HCT116 (cell line): ENCODE results near the gene TLE6. TPM values are rescaled to one million over a fixed set of nuclear protein-coding genes. Genes with fewer than 3 reads are reported as not detected.

Source experiments
- ATAC-seq: fragments of 200-7000 bp; cut with Tn5 transposase; 2 replicates; pipeline ENCODE4 v1.9.1; 2020; ENCODE audit warnings: mild to moderate bottlenecking, moderate library complexity
- BruUV-seq: library from RNA; stranded (reverse); fragments of 400-500 nt; replicated peaks from 2 replicates; lab custom pipeline; 2021; lab: Mats Ljungman, UMichigan
- CTCF ChIA-PET: fragments of 300-600 bp; sonication (Branson Sonifier 250); formaldehyde crosslinking; loops from one replicate; lab custom pipeline; 2021; ENCODE audit warnings: antibody characterized with exemption; lab: Charles Lee
- POLR2A ChIA-PET: fragments of 300-600, 350-600 bp; sonication (Branson Sonifier 250); formaldehyde crosslinking; loops from one replicate; lab custom pipeline; 2021; ENCODE audit warnings: antibody characterized with exemption; lab: Charles Lee
- RAD21 ChIA-PET, 2 experiments: fragments of 300-600 bp; sonication (Branson Sonifier 250); formaldehyde crosslinking; loops; one replicate each; lab custom pipeline; 2023; ENCODE audit warnings: low total read pairs in 2 of 2; ENCODE audit not compliant: uncharacterized antibody in 2 of 2, unreplicated experiment in 2 of 2, low non-redundant PET in 1 of 2; lab: Charles Lee
- DNase-seq: peaks from one replicate; pipeline ENCODE4 v3.0.0-alpha.2; 2010; ENCODE audit warnings: low read depth, low spot score
- H2AFZ ChIP-seq: fragments of 200-600 bp; shearing (Covaris generic), sonication (generic); 2 replicates; pipeline ENCODE4 v1.6.1; 2017; ENCODE audit warnings: low read depth, mixed run types, mixed read lengths, antibody characterized with exemption, low read length; ENCODE audit not compliant: poor library complexity, severe bottlenecking
- H3K27ac ChIP-seq: 2 replicates; pipeline ENCODE4 v1.5.1; 2012; ENCODE audit warnings: low read depth, low read length
- H3K27me3 ChIP-seq: fragments of 200-600 bp; sonication (generic); 2 replicates; pipeline ENCODE4 v1.6.1; 2016; ENCODE audit warnings: mixed run types, low read length, mixed read lengths; ENCODE audit not compliant: insufficient read depth
- H3K36me3 ChIP-seq, 2 experiments: fragments of 200-500 bp in 1 of 2; fragments of 200-600 bp in 1 of 2; sonication (Bioruptor generic) in 1 of 2; sonication (generic) in 1 of 2; 2 replicates each; pipeline versions ENCODE4 v1.5.1 to v1.6.1; 2014 to 2016; ENCODE audit warnings: low read length in 2 of 2, inconsistent platforms in 1 of 2, mixed read lengths in 1 of 2, mixed run types in 1 of 2; ENCODE audit not compliant: insufficient read depth in 2 of 2, control insufficient read depth in 1 of 2
- H3K4me1 ChIP-seq, 2 experiments: fragments of 200-600 bp in 1 of 2; sonication (generic) in 1 of 2; 2 replicates each; pipeline versions ENCODE4 v1.5.1 to v1.6.1; 2012 to 2017; ENCODE audit warnings: low read length in 2 of 2, inconsistent platforms in 1 of 2, mild to moderate bottlenecking in 1 of 2, mixed read lengths in 1 of 2, mixed run types in 1 of 2, moderate library complexity in 1 of 2; ENCODE audit not compliant: insufficient read depth in 2 of 2, control insufficient read depth in 1 of 2
- H3K4me2 ChIP-seq: fragments of 200-600 bp; sonication (generic); 2 replicates; pipeline ENCODE4 v1.6.1; 2017; ENCODE audit warnings: mixed run types, low read length, mixed read lengths
- H3K4me3 ChIP-seq, 2 experiments: fragments of 200-600 bp in 1 of 2; sonication (generic) in 1 of 2; replicated peaks in 1 of 2; 2 replicates each; pipeline ENCODE4 v1.5.1; 2011 to 2016; ENCODE audit warnings: low read length in 2 of 2, control low read depth in 1 of 2, low read depth in 1 of 2, mild to moderate bottlenecking in 1 of 2, mixed read lengths in 1 of 2, mixed run types in 1 of 2
- H3K79me2 ChIP-seq: fragments of 200-600 bp; sonication (generic); 2 replicates; pipeline ENCODE4 v1.6.1; 2017; ENCODE audit warnings: mild to moderate bottlenecking, mixed run types, low read length, moderate library complexity, mixed read lengths; ENCODE audit not compliant: insufficient read depth
- H3K9ac ChIP-seq: fragments of 200-600 bp; sonication (generic); 2 replicates; pipeline ENCODE4 v1.6.1; 2016; ENCODE audit warnings: low read length, mixed read lengths
- H3K9me2 ChIP-seq: fragments of 200-600 bp; sonication (generic), shearing (Covaris generic); 2 replicates; pipeline ENCODE4 v1.6.1; 2017; ENCODE audit warnings: mixed run types, mild to moderate bottlenecking, moderate library complexity; ENCODE audit not compliant: insufficient read depth
- H3K9me3 ChIP-seq, 2 experiments: fragments of 200-500 bp in 1 of 2; fragments of 200-600 bp in 1 of 2; sonication (Bioruptor generic) in 1 of 2; sonication (generic) in 1 of 2; 2 replicates each; pipeline ENCODE4 v1.6.1; 2014 to 2017; ENCODE audit warnings: low read length in 2 of 2, mixed read lengths in 2 of 2, inconsistent platforms in 1 of 2, low read depth in 1 of 2, mild to moderate bottlenecking in 1 of 2, mixed run types in 1 of 2, moderate library complexity in 1 of 2; ENCODE audit not compliant: control insufficient read depth in 1 of 2, insufficient read depth in 1 of 2
- H4K20me1 ChIP-seq: fragments of 200-600 bp; sonication (generic), shearing (Covaris generic); 2 replicates; pipeline ENCODE4 v1.6.1; 2017; ENCODE audit warnings: mixed run types, mild to moderate bottlenecking, moderate library complexity; ENCODE audit not compliant: insufficient read depth
- ATF3 ChIP-seq: IDR thresholded peaks from 2 replicates; pipeline ENCODE4 v1.6.1; 2012
- EGR1 ChIP-seq: IDR thresholded peaks from 2 replicates; pipeline ENCODE4 v1.6.1; 2012; ENCODE audit warnings: low read depth
- FOSL1 ChIP-seq: IDR thresholded peaks from 2 replicates; pipeline ENCODE4 v1.6.1; 2012; ENCODE audit warnings: low read depth
- MAX ChIP-seq: IDR thresholded peaks from 2 replicates; pipeline ENCODE4 v1.6.1; 2012
- REST ChIP-seq: IDR thresholded peaks from 2 replicates; pipeline ENCODE4 v1.6.1; 2012; ENCODE audit warnings: low read depth
- SIN3A ChIP-seq: IDR thresholded peaks from 2 replicates; pipeline ENCODE4 v1.6.1; 2012; ENCODE audit warnings: low read depth
- SP1 ChIP-seq: IDR thresholded peaks from 2 replicates; pipeline ENCODE4 v1.6.1; 2012; ENCODE audit warnings: low read depth
- TCF7L2 ChIP-seq: IDR thresholded peaks from 2 replicates; pipeline ENCODE4 v1.7.0; 2011; ENCODE audit warnings: borderline replicate concordance, inconsistent platforms; ENCODE audit not compliant: insufficient read depth, insufficient read length; ENCODE audit errors: extremely low read depth
- ZBTB33 ChIP-seq: IDR thresholded peaks from 2 replicates; pipeline ENCODE4 v1.6.1; 2011; ENCODE audit warnings: mild to moderate bottlenecking, low read length, moderate library complexity; ENCODE audit not compliant: insufficient replicate concordance; ENCODE audit errors: extremely low read depth
- ZFX ChIP-seq: fragments of 450-650 bp; IDR thresholded peaks from 2 replicates; pipeline ENCODE4 v1.6.1; 2017
- intact Hi-C: fragments of 100-400 bp; cut with micrococcal nuclease; formaldehyde crosslinking; loops from 2 replicates; pipeline ENCODE4 v1.10.0; 2022
- total RNA-seq: library from RNA; stranded (reverse); gene quantifications from one replicate; pipeline ENCODE4 v1.2.1, GENCODE V29; 2021; ENCODE audit not compliant: unreplicated experiment

The TLE6 gene
- total RNA-seq, 1 experiment from 2014 or later, result 10.9 TPM

GRCh38 chr19:3008994-3009393 lies 31.6 kb downstream of the TLE6 start:
- intact Hi-C loops, result no loop called here
- Histone ChIP-seq H3K4me2 (no peak overlapping the region), H4K20me1 (no peaks in the 10 kb centered on the region), H3K27ac (no peak overlapping the region), H3K9ac (no peak overlapping the region), H3K79me2 (no peaks in the 10 kb centered on the region), H3K4me1 (peaks cover 0 to 3% of the 10 kb centered on the region in 2 experiments; a peak in 1 of 4 replicates), H3K9me3 (no peaks in the 10 kb centered on the region), H3K9me2 (no peaks in the 10 kb centered on the region), H3K36me3 (no peaks in the 10 kb centered on the region), H2AFZ (no peak overlapping the region), H3K27me3 (no peaks in the 10 kb centered on the region), H3K4me3 (no peak overlapping the region)
- DNase-seq (no peak), ATAC-seq (no peak)
- POLR2A ChIA-PET, result no interaction called here
- no TSS peak for BruUV-seq
- CTCF ChIA-PET, result no interaction called here
- TF ChIP-seq ATF3 (no peak), MAX (no peak), SIN3A (no peak), EGR1 (no peak), SP1 (no peak), TCF7L2 (no peak), REST (no peak), ZBTB33 (no peak), FOSL1 (no peak), ZFX (no peak)
- RAD21 ChIA-PET, result no interaction called here
